ENCODE measurements around the gene PLK5. TPM values are rescaled to one million over a fixed set of nuclear protein-coding genes. Genes with fewer than 3 reads are reported as not detected.
"Not testable (repeated sequence)": the region's sequence is repeated elsewhere in the genome, so short reads cannot be mapped to it uniquely, and the experiment has no call there.

PLK5 gene
- total RNA-seq, 2 donors from 2014 or later, result not detected

DNA sequence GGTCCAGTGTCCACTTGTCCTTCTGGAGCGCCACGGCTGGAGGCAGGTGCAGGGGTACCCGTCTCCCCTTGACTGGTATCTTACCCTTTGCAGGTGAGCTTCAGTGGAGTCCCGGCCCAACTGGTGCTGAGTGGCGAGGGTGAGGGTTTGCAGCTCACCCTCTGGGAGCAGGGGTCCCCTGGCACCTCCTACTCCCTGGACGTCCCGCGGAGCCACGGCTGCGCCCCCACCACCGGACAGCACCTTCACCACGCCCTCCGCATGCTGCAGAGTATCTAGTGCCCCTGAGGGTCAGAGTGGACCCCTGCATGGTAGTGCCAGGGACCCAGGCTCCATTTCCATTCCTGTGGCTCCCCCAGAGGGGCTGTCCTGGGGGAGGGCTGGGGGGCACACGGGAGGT lies 11.1 kb downstream of the PLK5 start:
- no peak overlapping the region for H3K9ac ChIP-seq (ENCODE audit: low read depth in 2 of 2, low read length in 2 of 2)
- H3K36me3 ChIP-seq, result no peaks in the 10 kb centered on the region
- TF ChIP-seq, protein P1, sequence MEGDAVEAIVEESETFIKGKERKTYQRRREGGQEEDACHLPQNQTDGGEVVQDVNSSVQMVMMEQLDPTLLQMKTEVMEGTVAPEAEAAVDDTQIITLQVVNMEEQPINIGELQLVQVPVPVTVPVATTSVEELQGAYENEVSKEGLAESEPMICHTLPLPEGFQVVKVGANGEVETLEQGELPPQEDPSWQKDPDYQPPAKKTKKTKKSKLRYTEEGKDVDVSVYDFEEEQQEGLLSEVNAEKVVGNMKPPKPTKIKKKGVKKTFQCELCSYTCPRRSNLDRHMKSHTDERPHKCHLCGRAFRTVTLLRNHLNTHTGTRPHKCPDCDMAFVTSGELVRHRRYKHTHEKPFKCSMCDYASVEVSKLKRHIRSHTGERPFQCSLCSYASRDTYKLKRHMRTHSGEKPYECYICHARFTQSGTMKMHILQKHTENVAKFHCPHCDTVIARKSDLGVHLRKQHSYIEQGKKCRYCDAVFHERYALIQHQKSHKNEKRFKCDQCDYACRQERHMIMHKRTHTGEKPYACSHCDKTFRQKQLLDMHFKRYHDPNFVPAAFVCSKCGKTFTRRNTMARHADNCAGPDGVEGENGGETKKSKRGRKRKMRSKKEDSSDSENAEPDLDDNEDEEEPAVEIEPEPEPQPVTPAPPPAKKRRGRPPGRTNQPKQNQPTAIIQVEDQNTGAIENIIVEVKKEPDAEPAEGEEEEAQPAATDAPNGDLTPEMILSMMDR (IDR thresholded peaks at IDR 0.05), result no peak
- DNase-seq, result no peak
- intact Hi-C loops (cut with DNase I), result no loop called here
- no peak overlapping the region for H3K4me3 ChIP-seq
- no peaks in the 10 kb centered on the region for H3K4me1 ChIP-seq
- no peaks in the 10 kb centered on the region for H3K27me3 ChIP-seq
- no peaks in the 10 kb centered on the region for H3K9me3 ChIP-seq
- no peak overlapping the region for H3K27ac ChIP-seq

DNA sequence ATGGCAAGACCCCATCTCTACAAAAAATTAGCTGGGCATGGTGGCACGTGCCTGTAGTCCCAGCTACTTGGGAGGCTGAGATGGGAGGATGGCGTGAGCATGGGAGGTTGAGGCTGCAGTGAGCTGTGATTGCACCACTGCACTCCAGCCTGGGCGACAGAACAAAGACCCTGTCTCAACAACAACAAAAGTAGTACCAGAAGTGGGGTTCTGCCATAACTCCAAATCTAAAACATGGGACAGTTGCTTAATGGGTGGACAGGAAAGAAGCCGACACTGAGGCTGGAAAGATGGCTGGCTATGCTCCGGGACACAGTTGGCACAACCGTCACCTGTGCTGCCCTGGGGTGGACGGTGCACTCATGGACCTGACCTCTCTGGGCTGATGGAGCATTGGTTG lies 11.8 kb downstream of the PLK5 start:
- H3K4me3 ChIP-seq; H3K9me3 ChIP-seq; H3K4me1 ChIP-seq; H3K27ac ChIP-seq; H3K36me3 ChIP-seq; H3K27me3 ChIP-seq; H3K9ac ChIP-seq (ENCODE audit: low read depth in 2 of 2, low read length in 2 of 2); DNase-seq; intact Hi-C loops (cut with DNase I): not testable (repeated sequence)

DNA sequence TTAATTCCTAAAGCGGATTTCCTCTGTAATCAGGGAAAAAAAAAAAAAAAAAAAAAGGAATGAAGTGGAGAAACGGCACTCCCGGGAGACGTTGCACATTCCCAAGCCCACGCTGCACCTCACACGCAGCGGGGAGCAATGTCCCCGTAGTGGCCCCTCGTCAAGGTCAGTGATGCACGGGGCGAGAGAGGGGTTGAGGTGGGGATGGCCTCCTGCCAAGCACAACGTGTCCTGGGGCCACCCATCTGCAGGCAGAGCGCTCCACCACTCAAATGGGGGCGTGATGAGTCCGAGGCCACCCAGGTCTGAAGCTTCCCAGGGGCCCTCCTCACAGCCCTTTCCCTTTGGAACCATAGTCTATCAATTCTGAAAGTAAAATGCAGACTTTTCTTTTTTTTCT lies 15.1 kb downstream of the PLK5 start:
- Histone ChIP-seq H3K27ac (no peak overlapping the region), H3K9ac (ENCODE audit: low read depth in 2 of 2, low read length in 2 of 2) (no peak overlapping the region), H3K4me3 (no peak overlapping the region), H3K36me3 (no peaks in the 10 kb centered on the region), H3K9me3 (no peaks in the 10 kb centered on the region), H3K4me1 (no peaks in the 10 kb centered on the region), H3K27me3 (no peaks in the 10 kb centered on the region)
- TF ChIP-seq, protein P1 (IDR thresholded peaks at IDR 0.05), result no peak
- DNase-seq, result no peak
- intact Hi-C loops (cut with DNase I), result no loop called here

DNA sequence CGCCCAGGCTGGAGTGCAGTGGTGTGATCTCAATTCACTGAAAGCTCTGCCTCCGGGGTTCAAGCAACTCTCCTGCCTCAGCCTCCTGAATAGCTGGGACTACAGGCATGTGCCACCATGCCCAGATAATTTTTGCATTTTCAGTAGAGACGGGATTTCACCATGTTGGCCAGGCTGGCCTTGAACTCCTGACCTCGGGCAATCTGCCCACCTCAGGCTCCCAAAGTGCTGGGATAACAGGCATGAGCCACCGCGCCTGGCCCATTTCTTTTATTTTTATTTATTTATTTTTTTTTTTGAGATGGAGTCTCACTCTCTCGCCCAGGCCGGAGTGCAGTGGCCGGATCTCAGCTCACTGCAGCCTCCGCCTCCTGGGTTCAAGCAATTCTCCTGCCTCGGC lies 15.9 kb downstream of the PLK5 start:
- H3K4me1 ChIP-seq; intact Hi-C loops (cut with DNase I); H3K9me3 ChIP-seq; H3K27ac ChIP-seq; H3K36me3 ChIP-seq; H3K4me3 ChIP-seq; H3K9ac ChIP-seq (ENCODE audit: low read depth in 2 of 2, low read length in 2 of 2); H3K27me3 ChIP-seq; DNase-seq: not testable (repeated sequence)

DNA sequence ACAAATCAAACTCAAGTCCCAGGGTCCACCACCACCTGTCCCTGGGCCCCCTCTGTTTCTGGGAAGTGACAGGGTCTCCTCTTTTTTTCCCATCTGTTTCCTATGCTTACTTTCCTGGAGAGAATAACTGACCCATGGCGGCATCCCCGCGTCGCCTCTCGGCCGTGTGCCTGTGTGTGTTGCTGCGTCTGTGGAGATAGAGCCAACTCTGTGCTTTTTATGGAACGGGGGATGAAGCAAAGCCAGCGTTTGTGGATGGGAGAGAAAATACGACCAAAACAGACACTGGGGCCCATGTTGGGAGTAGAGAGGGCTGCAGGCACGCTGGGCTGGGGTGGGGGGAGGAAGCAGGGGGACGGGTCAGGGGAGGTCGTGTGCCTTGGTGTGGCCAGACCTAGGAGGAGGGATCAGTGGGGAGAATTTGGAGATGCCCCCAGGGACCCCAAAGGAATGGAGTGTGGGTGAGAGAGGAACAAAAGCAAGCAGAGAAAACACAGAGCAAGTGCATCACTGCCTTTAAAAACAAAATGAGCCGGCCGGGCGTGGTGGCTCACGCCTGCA lies 16.6 kb downstream of the PLK5 start:
- TF ChIP-seq, protein P1 (IDR thresholded peaks at IDR 0.05), result no peak
- intact Hi-C loops (cut with DNase I), result no loop called here
- Histone ChIP-seq H3K4me3 (no peak overlapping the region), H3K4me1 (no peaks in the 10 kb centered on the region), H3K9ac (ENCODE audit: low read depth in 2 of 2, low read length in 2 of 2) (no peak overlapping the region), H3K36me3 (no peaks in the 10 kb centered on the region), H3K27ac (no peak overlapping the region), H3K9me3 (no peaks in the 10 kb centered on the region), H3K27me3 (no peaks in the 10 kb centered on the region)
- DNase-seq, result no peak

DNA sequence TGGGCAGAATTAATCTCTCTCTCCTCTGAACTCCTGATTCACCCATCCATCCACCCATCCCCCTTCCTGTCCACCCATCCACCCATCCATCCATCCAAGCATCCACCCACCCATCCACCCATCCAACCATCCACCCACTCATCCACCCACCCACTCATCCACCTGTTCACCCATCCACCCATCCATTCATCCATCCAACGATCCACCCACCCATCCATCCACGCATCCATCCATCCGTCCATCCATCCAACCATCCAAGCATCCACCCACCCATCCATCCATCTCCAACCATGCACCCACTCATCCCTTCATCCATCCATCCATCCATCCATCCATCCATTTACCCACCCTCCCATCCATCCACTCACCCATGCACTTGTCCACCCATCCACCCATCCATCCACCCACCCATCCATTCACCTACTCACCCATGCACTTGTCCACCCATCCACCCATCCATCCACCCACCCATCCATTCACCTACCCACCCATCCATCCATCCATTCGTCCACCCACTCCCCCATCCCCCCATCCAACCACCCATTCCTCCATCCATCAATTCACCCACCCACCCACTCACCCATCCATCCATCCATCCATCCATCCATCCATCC lies 25.6 kb downstream of the PLK5 start:
- Histone ChIP-seq H3K4me1 (no peaks in the 10 kb centered on the region), H3K9ac (ENCODE audit: low read depth in 2 of 2, low read length in 2 of 2) (no peak overlapping the region), H3K27me3 (no peaks in the 10 kb centered on the region), H3K36me3 (no peaks in the 10 kb centered on the region), H3K9me3 (no peaks in the 10 kb centered on the region), H3K4me3 (no peak overlapping the region), H3K27ac (no peak overlapping the region)
- intact Hi-C loops (cut with DNase I), result no loop called here
- TF ChIP-seq, protein P1 (IDR thresholded peaks at IDR 0.05), result no peak
- no peak for DNase-seq
